Esophagus muscularis mucosa (tissue), 4 donors: ENCODE results near the gene LRP2. TPM values are rescaled to one million over a fixed set of nuclear protein-coding genes. Genes with fewer than 3 reads are reported as not detected.

Source experiments
- DNase-seq: peaks from one replicate; pipeline ENCODE4 v3.0.0-alpha.2; 2017; ENCODE audit errors: extremely low spot score
- H3K27ac ChIP-seq, 4 donors: fragments of 200-600 bp; sonication (generic); replicated peaks in 1 of 4; 1 replicate in 3 of 4; 2 replicates in 1 of 4; pipeline ENCODE4 v1.5.1; 2016 to 2019; ENCODE audit warnings: mild to moderate bottlenecking in 1 of 4
- H3K27me3 ChIP-seq, 4 donors: fragments of 200-600 bp; sonication (generic); one replicate each; pipeline versions ENCODE4 v1.5.1 to v1.6.0; 2016 to 2019
- H3K36me3 ChIP-seq, 4 donors: fragments of 200-600 bp; sonication (generic); one replicate each; pipeline ENCODE4 v1.5.1; 2016 to 2019
- H3K4me1 ChIP-seq, 4 donors: fragments of 200-600 bp; sonication (generic); one replicate each; pipeline ENCODE4 v1.5.1; 2016 to 2019
- H3K4me3 ChIP-seq, 4 donors: fragments of 200-600 bp; sonication (generic); 1 replicate in 2 of 4; 2 replicates in 2 of 4; pipeline ENCODE4 v1.5.1; 2016 to 2019; ENCODE audit warnings: mild to moderate bottlenecking in 4 of 4, moderate library complexity in 1 of 4
- H3K9me3 ChIP-seq, 4 donors: fragments of 200-600 bp; sonication (generic); 1 replicate in 3 of 4; 2 replicates in 1 of 4; pipeline ENCODE4 v1.5.1; 2016 to 2019
- CTCF ChIP-seq, 3 experiments: fragments of 200-600 bp in 2 of 3; fragments of 450-650 bp in 1 of 3; sonication (generic) in 2 of 3; IDR thresholded peaks; one replicate each; pipeline ENCODE4 v1.5.1; 2017 to 2019; ENCODE audit warnings: antibody characterized with exemption in 3 of 3, mild to moderate bottlenecking in 2 of 3, moderate library complexity in 1 of 3
- EP300 ChIP-seq: sonication (generic); formaldehyde crosslinking; IDR thresholded peaks from one replicate; pipeline ENCODE4 v1.6.1; 2017; ENCODE audit warnings: antibody characterized with exemption
- POLR2A ChIP-seq: fragments of 450-650 bp; IDR thresholded peaks from one replicate; pipeline ENCODE4 v1.6.1; 2017; ENCODE audit warnings: antibody characterized with exemption, moderate library complexity, mild to moderate bottlenecking, low read depth
- POLR2AphosphoS5 ChIP-seq, 2 donors: sonication (generic); formaldehyde crosslinking; IDR thresholded peaks; one replicate each; pipeline ENCODE4 v1.6.1; 2017; ENCODE audit warnings: antibody characterized with exemption in 2 of 2
- WGBS: methylation state at CpG from one replicate; pipeline ENCODE4 v1.1.5; 2018; 5-methylcytosine and 5-hydroxymethylcytosine counted together
- intact Hi-C: fragments of 100-400 bp; cut with DNase I; formaldehyde crosslinking; loops from one replicate; pipeline ENCODE4 v1.15.1; 2023
- total RNA-seq, 4 donors: library from RNA; depleted of rRNA; stranded (reverse); fragments of >200 nt; gene quantifications; one replicate each; pipeline versions ENCODE4 v1.1.0 to v1.2.1, GENCODE V29; 2016

LRP2 gene
- total RNA-seq, 4 donors from 2014 or later = not detected

GRCh38 chr2:169118060-169118459, 244.3 kb downstream of the LRP2 start:
- Histone ChIP-seq H3K4me1 (peaks cover 0 to 15% (median 0%) of the 10 kb centered on the region in 4 donors), H3K4me3 (no peak overlapping the region), H3K9me3 (no peaks in the 10 kb centered on the region), H3K27ac (no peak overlapping the region), H3K27me3 (peaks cover 0 to 6% (median 0%) of the 10 kb centered on the region in 4 donors), H3K36me3 (no peaks in the 10 kb centered on the region)
- DNase-seq = no peak
- 85% methylated on average over 2 of the region's 2 CpGs for WGBS
- intact Hi-C loops = no loop called here
- TF ChIP-seq CTCF (IDR thresholded peaks at IDR 0.05) = no peak
- TF ChIP-seq POLR2AphosphoS5 (IDR thresholded peaks at IDR 0.05) = no peak
- no peak for TF ChIP-seq POLR2A
- TF ChIP-seq EP300 = no peak

- TF ChIP-seq POLR2A = no peak
- TF ChIP-seq EP300 = no peak
- TF ChIP-seq CTCF (IDR thresholded peaks at IDR 0.05) = no peak
- TF ChIP-seq POLR2AphosphoS5 (IDR thresholded peaks at IDR 0.05) = no peak
- Histone ChIP-seq H3K4me1 (peaks cover 0 to 15% (median 0%) of the 10 kb centered on the region in 4 donors), H3K9me3 (no peaks in the 10 kb centered on the region), H3K27ac (no peak overlapping the region), H3K4me3 (no peak overlapping the region), H3K27me3 (peaks cover 0 to 6% (median 0%) of the 10 kb centered on the region in 4 donors), H3K36me3 (no peaks in the 10 kb centered on the region)
- DNase-seq = peak; percentile 17
- intact Hi-C loops = no loop called here
Measured at GRCh38 chr2:169116993-169117392, 245.3 kb downstream of the LRP2 start.

- DNase-seq = no peak
- 44% methylated on average over 2 of the region's 2 CpGs for WGBS
- no peak overlapping the region for H3K27ac ChIP-seq
- TF ChIP-seq POLR2AphosphoS5 (IDR thresholded peaks at IDR 0.05) (no peak), CTCF (IDR thresholded peaks at IDR 0.05) (no peak), POLR2A (no peak), EP300 (no peak)
- H3K9me3 ChIP-seq = no peaks in the 10 kb centered on the region
- peaks cover 0 to 15% (median 0%) of the 10 kb centered on the region in 4 donors for H3K4me1 ChIP-seq
- H3K27me3 ChIP-seq = peaks cover 0 to 6% (median 0%) of the 10 kb centered on the region in 4 donors
- intact Hi-C loops = no loop called here
- H3K36me3 ChIP-seq = no peaks in the 10 kb centered on the region
- H3K4me3 ChIP-seq = no peak overlapping the region
Measured at GRCh38 chr2:169116327-169116726, 246.0 kb downstream of the LRP2 start.

GRCh38 chr2:169114056-169114455, 248.3 kb downstream of the LRP2 start:
- H3K27ac ChIP-seq = no peak overlapping the region
- H3K27me3 ChIP-seq = peaks cover 0 to 4% (median 0%) of the 10 kb centered on the region in 4 donors
- 87% methylated on average over 4 of the region's 4 CpGs for WGBS
- H3K36me3 ChIP-seq = no peaks in the 10 kb centered on the region
- no peak for TF ChIP-seq POLR2A
- no peak for TF ChIP-seq CTCF (IDR thresholded peaks at IDR 0.05)
- TF ChIP-seq EP300 = no peak
- TF ChIP-seq POLR2AphosphoS5 (IDR thresholded peaks at IDR 0.05) = no peak
- DNase-seq = no peak
- H3K4me1 ChIP-seq = peaks cover 4 to 15% (median 5%) of the 10 kb centered on the region in 4 donors
- no peaks in the 10 kb centered on the region for H3K9me3 ChIP-seq
- H3K4me3 ChIP-seq = no peak overlapping the region
- intact Hi-C loops = no loop called here

GRCh38 chr2:169112841-169113240, 249.5 kb downstream of the LRP2 start:
- Histone ChIP-seq H3K27me3 (peaks cover 0 to 4% (median 0%) of the 10 kb centered on the region in 4 donors), H3K4me3 (no peak overlapping the region), H3K36me3 (no peaks in the 10 kb centered on the region), H3K27ac (no peak overlapping the region), H3K9me3 (no peaks in the 10 kb centered on the region), H3K4me1 (peaks cover 4 to 10% (median 5%) of the 10 kb centered on the region in 4 donors)
- DNase-seq = no peak
- intact Hi-C loops = no loop called here
- no peak for TF ChIP-seq CTCF (IDR thresholded peaks at IDR 0.05)
- no peak for TF ChIP-seq POLR2AphosphoS5 (IDR thresholded peaks at IDR 0.05)
- TF ChIP-seq EP300 = no peak
- no peak for TF ChIP-seq POLR2A
- 92% methylated on average over 6 of the region's 6 CpGs for WGBS
